HG03342 (cell line): ENCODE data around the gene USP28.
"Not testable (repeated sequence)": the region's sequence is repeated elsewhere in the genome, so short reads cannot be mapped to it uniquely, and the experiment has no call there.

Experiments used
- ATAC-seq: cut with Tn5 transposase; IDR thresholded peaks from one replicate; pipeline ENCODE4 v1.9.1; 2021; ENCODE audit warnings: mild to moderate bottlenecking, moderate library complexity; ENCODE audit not compliant: unreplicated experiment

Gene USP28

DNA sequence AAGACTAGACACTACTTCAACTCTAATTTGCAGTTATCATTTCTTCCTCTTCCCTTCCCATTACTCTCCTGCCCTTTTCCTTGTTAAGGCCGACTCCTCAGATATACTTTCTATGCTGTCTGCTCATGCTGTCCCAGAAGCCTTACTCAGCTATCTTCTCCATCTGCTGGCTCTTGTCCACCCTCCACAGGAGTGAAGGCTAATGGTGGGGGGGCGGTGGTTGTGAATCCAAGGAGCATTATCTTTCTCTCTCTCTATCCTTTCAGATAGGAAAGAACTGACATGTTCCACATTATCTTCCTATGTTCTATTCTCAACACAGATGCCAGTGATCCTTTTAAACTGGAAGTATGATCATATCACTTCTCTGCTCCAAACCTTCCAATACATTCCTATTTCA is 37.4 kb downstream of the USP28 start:
- ATAC-seq, result no peak

GRCh38 chr11:113835306-113835705 is 40.1 kb downstream of the USP28 start:
- ATAC-seq, result no peak

DNA sequence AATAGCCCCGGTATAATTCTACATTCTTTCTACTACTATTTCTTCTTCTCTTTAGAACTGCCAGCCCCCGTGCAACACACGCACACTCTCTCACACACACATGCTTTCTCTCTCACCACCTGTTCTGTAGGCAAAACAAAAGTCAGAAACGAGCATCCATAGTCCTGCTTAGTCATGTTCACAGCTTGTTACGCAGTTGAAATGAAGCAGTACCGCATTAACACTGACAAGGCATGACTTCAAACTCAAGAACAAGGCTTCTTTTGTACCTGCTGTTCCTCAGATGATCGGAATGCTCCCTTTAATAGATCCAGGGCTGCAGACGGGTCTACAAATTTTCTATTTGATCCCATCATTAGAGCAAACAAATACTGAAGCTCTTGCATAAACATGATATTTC is 42.2 kb downstream of the USP28 start:
- no peak for ATAC-seq

GRCh38 chr11:113831314-113831713 is 44.1 kb downstream of the USP28 start:
- peak; percentile 97 for ATAC-seq

GRCh38 chr11:113829751-113830150 is 45.6 kb downstream of the USP28 start:
- no peak for ATAC-seq

DNA sequence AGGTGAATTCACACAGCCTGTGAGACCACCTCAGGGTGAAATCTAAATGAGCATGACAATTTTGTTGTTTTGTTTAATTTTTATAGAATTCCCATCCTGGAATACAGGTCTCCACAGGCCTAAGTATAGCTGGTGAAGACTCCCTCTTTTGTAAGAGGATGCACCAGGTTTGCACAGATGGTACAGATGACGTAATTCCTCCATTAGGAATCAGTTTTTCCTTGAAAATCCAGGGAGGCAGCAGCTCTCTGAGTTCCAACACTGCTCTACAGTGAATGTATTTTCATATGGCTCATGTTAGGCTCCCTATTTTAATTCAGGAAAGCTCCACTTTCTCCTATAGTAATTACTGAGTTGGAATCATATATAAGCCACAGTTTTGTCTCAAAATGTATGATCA is 47.2 kb downstream of the USP28 start:
- no peak for ATAC-seq

- ATAC-seq, result no peak
Measured at GRCh38 chr11:113827477-113827876, 47.9 kb downstream of the USP28 start.

- no peak for ATAC-seq
Measured at GRCh38 chr11:113818426-113818825, 56.9 kb downstream of the USP28 start.

DNA sequence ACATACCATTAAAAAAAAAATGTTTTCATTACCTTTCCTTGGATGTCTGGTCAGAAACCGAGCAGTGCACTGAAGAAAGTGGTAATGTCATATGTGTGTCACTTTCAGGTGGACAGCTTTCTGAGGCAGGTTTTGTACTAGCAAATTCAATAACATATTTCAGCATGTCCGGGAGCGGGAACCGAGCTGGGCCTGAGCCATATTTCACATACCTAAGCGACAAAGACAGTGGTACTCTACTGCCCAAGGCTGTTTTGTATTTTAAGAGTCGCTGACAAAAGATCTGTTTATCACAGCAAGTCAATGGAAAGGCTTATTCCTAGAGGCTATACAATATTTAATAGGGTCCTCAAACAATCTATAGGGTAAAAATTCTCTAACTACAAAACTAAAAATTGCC is 57.7 kb downstream of the USP28 start:
- no peak for ATAC-seq

GRCh38 chr11:113817162-113817561 is 58.2 kb downstream of the USP28 start:
- ATAC-seq, result no peak

DNA sequence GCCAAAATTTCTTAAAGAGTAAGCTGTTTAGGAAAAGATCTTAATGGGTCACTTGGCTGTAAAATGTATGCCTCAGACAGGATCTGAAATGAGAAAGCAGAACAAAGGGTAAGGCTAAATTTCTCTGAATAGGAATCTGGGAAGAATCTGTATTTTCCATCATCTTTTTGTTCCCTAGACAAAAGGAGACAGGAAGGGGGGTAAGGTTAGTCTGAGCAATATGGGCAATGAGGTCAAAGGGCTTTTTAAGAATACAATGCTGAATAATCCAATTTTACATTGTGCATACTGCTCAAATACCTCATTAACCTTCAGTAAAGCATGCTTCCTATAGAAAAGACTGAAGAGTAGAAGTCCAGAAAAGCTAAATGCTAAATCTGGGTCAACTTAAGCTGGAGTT is 61.2 kb downstream of the USP28 start:
- ATAC-seq, result no peak

DNA sequence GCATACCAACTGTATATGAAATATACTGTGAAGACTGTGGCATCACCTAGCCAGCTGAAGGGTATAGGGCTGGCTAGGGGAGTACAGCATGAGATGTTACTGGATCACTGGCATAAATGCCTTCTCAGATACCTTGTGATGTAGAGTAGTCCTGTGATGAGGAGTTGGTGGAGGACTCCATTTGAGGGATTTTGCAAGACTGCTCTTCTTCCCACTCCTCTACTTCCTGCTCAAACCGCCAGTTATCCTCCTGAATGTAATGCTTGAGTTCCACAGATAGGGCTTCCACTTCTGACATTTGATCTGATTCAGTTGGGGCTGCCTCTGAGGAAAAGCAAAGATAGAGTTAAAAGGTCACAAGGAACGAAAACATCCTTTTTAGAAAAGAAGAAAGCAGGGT is 66.4 kb downstream of the USP28 start:
- no peak for ATAC-seq

GRCh38 chr11:113806406-113806805 is 69.0 kb downstream of the USP28 start:
- ATAC-seq, result no peak

DNA sequence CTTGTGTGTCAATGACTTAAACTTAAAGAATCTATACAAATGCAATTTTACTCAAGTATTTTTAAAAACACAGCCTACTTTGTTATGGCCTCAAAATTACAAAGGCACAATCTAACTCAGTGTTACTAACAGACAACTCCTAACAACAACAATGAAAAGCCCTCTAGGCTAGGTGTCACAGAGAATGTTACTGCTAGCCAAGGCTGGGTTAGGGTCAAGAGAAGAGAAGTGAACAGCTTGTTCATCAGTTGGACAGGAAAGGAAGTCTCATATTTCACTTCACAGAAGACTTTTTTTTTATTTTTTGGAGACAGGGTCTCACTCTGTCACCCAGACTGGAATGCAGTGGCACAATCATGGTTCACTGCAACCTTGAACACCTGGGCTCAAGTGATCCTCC is 69.7 kb downstream of the USP28 start:
- no peak for ATAC-seq

GRCh38 chr11:113802621-113803020 is 72.8 kb downstream of the USP28 start:
- ATAC-seq, result no peak

GRCh38 chr11:113796663-113797259 is 78.6 kb downstream of the USP28 start:
- ATAC-seq, result no peak

GRCh38 chr11:113789675-113790320 is 85.6 kb downstream of the USP28 start:
- ATAC-seq, result no peak

GRCh38 chr11:113789016-113789415 is 86.4 kb downstream of the USP28 start:
- ATAC-seq, result not testable (repeated sequence)

DNA sequence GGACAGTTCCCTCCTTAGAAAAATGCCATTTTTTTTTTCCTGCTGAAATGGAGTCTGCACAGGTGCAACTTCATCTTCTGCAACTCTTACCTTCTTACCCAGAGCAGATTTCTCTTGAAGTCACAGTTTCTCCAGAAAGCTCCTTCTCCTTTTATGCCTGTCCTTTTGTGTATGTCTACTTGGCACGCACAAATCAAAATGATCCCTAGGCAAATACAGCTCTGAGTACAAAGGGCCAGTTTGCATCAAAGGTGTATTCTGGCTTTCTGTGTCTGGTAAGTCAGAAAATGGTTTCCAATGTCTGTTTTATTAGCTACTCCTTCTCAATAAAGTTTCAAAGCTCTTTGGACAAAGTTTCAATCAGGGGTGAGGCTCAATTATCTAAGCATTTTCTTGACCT is 93.2 kb downstream of the USP28 start:
- ATAC-seq, result no peak

- no peak for ATAC-seq
Measured at GRCh38 chr11:113781682-113782081, 93.7 kb downstream of the USP28 start.

- ATAC-seq, result no peak
Measured at GRCh38 chr11:113779496-113779895, 95.9 kb downstream of the USP28 start, which contains the start of gene CLDN25. CLDN25 (plus strand) TSS chr11:113779796; CDS start chr11:113779796, 0 bp downstream.

DNA sequence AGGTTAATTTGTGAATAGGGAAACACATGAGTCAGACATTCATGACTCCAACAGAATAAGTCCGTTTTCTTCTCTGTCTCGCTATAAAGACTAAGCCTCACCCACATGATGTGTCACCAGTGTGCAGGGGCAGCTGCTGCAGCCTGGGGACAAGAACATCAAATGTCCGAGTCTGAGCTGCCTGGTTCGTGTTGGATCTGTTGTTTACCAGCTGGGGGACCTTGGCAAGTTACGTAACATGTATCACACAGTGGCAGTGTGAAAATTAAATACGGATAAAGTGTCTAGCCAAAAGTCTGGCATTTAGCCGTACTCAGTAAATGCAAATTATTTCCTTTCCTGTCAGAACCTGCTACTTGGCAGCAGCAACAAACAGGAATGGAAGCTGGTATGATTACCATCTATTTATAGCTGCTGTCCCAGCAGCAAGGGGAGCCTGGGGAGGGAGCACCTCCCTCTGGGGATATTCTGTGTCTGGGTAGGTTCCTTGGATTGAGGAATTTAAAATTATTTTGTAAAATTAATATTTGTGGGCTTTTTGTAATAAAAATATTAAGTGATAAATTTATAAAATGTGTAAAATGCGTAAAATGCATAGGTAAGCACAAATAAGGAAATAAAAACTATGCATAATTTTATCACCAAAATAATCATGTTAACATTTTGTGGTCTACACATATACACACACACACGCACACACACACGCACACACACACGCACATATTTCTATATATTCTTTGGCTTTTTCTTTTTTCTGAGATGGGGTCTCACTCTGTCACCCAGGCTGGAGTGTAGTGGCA is 97.1 kb downstream of the USP28 start:
- no peak for ATAC-seq
